ENCODE measurements around the gene DCLK2.

Gene DCLK2

DNA sequence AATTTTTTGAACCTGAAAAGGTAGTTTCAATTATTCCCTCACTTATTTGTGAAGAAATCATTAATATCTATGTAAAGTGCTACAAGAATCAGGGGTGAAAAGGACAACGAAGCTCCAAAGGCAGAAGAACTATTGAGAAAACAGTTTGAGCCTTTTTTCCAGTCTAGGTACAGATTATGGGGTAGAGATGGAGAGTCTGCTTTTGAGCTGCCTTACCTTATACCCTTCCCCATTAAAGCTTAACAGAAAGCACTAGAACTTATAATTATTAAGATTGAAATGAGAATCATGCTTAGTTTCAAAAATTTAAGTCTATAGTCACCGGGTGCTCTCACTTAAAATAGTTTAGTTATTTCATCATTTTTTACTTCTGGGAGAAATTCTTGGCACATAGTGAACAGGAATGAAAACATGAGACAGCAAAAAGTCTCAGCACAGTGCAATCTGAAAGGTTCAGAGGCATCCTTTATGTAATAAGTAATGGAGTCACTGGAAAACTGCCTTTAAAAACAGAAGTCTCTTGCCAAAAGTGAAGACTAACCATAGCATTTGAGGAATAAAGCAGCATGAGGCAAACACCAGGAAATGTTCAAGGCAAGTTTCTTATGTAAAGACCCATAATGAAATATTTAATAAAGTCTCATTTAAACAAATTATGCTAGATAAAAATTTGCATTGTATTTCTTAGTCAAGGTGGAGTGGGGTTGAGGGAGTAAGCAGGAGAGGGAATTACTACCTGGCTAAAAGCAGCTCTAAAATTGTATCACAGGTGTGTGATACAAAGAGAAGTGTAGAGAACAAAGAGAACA lies 5.1 kb upstream of the DCLK2 start:
- Histone ChIP-seq H3K27me3 (ENCODE audit: insufficient read depth, low read depth) (no peaks in the 10 kb centered on the region), H2AFZ (ENCODE audit: low read depth) (no peak overlapping the region), H3K4me3 (IDR thresholded peaks at IDR 0.05; ENCODE audit: insufficient read depth, low read depth, low read length) (no peak overlapping the region), H3K4me1 (ENCODE audit: low read depth, poor library complexity, severe bottlenecking) (peaks cover 13% of the 10 kb centered on the region), H4K20me1 (ENCODE audit: insufficient read depth) (no peaks in the 10 kb centered on the region), H3K36me3 (ENCODE audit: insufficient read depth) (no peaks in the 10 kb centered on the region), H3K79me2 (ENCODE audit: insufficient read depth, low read depth) (no peaks in the 10 kb centered on the region), H3K9ac (no peak overlapping the region), H3K4me2 (no peak overlapping the region), H3K27ac (no peak overlapping the region)
- TF ChIP-seq, protein P1, sequence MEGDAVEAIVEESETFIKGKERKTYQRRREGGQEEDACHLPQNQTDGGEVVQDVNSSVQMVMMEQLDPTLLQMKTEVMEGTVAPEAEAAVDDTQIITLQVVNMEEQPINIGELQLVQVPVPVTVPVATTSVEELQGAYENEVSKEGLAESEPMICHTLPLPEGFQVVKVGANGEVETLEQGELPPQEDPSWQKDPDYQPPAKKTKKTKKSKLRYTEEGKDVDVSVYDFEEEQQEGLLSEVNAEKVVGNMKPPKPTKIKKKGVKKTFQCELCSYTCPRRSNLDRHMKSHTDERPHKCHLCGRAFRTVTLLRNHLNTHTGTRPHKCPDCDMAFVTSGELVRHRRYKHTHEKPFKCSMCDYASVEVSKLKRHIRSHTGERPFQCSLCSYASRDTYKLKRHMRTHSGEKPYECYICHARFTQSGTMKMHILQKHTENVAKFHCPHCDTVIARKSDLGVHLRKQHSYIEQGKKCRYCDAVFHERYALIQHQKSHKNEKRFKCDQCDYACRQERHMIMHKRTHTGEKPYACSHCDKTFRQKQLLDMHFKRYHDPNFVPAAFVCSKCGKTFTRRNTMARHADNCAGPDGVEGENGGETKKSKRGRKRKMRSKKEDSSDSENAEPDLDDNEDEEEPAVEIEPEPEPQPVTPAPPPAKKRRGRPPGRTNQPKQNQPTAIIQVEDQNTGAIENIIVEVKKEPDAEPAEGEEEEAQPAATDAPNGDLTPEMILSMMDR (conservative IDR thresholded peaks at IDR 0.05; ENCODE audit: low read depth, low read length), result no peak

DNA sequence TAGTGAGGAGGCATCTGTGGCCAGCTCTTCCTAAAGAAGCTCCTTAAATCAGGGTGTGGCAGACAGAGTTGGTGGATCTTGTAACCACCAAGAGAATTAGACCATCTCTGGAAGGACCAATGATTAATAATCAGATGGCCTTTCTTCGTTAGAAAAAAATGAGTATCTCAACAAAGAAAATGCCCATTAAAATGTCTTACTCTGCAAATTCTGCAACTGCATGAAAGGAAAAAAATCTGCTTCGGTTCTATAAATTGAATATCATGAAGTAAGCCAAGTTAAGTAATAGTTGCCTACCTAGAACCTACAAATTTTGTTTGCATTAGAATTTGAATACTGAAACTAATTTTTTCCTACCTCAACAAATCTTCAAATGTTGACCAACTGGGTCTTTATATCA lies 4.2 kb upstream of the DCLK2 start:
- Histone ChIP-seq H3K79me2 (ENCODE audit: insufficient read depth, low read depth) (no peaks in the 10 kb centered on the region), H2AFZ (ENCODE audit: low read depth) (no peak overlapping the region), H3K9ac (no peak overlapping the region), H4K20me1 (ENCODE audit: insufficient read depth) (no peaks in the 10 kb centered on the region), H3K36me3 (ENCODE audit: insufficient read depth) (no peaks in the 10 kb centered on the region), H3K4me3 (IDR thresholded peaks at IDR 0.05; ENCODE audit: insufficient read depth, low read depth, low read length) (no peak overlapping the region), H3K4me2 (no peak overlapping the region), H3K27ac (no peak overlapping the region), H3K4me1 (ENCODE audit: low read depth, poor library complexity, severe bottlenecking) (peaks cover 13% of the 10 kb centered on the region), H3K27me3 (ENCODE audit: insufficient read depth, low read depth) (no peaks in the 10 kb centered on the region)
- TF ChIP-seq, protein P1 (conservative IDR thresholded peaks at IDR 0.05; ENCODE audit: low read depth, low read length), result no peak

DNA sequence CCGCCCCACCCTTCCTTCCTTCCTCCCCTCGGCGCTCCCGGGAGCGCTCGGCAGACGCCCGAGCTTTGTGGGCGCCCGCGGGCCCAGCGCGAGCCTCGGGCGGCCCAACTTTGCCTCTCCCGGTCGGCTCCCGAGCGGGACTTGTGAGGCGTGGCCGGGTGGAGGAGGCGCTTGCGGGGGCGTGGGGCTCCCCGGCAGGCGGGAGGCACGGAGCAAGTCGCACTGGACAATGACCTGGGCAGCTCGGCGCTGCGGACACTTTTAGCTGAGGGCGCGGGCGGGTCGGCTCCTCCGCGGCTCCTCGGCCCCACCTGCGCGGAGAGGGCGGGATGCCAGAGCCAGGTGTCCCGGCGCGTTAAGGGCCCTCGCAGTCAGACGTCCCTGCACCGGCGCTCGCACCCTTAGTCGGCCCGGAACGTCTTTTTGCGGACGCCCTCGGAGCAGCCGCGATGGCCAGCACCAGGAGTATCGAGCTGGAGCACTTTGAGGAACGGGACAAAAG lies 385 bp downstream of the DCLK2 start:
- Histone ChIP-seq H2AFZ (ENCODE audit: low read depth) (peak overlapping the region; percentile 89), H3K36me3 (ENCODE audit: insufficient read depth) (no peaks in the 10 kb centered on the region), H3K4me3 (IDR thresholded peaks at IDR 0.05; ENCODE audit: insufficient read depth, low read depth, low read length) (no peak overlapping the region), H3K4me2 (peak overlapping the region; percentile 83), H3K27ac (peak overlapping the region; percentile 34), H3K27me3 (ENCODE audit: insufficient read depth, low read depth) (no peaks in the 10 kb centered on the region), H3K9ac (peak overlapping the region; percentile 54; the same call in 1 of the 2 replicates), H3K4me1 (ENCODE audit: low read depth, poor library complexity, severe bottlenecking) (peaks cover 40% of the 10 kb centered on the region), H4K20me1 (ENCODE audit: insufficient read depth) (no peaks in the 10 kb centered on the region), H3K79me2 (ENCODE audit: insufficient read depth, low read depth) (no peaks in the 10 kb centered on the region)
- TF ChIP-seq, protein P1 (conservative IDR thresholded peaks at IDR 0.05; ENCODE audit: low read depth, low read length), result no peak

DNA sequence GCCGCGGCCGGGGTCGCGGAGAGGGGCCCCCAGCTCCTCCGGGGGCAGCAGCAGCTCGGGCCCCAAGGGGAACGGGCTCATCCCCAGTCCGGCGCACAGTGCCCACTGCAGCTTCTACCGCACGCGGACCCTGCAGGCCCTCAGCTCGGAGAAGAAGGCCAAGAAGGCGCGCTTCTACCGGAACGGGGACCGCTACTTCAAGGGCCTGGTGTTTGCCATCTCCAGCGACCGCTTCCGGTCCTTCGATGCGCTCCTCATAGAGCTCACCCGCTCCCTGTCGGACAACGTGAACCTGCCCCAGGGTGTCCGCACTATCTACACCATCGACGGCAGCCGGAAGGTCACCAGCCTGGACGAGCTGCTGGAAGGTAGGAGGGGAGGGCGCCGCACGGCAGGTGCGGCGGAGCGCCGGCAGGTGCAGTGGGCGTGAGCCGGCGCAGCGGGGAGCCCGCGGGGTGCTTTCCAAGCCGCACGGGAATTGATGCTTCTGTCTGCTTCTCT lies 886 bp downstream of the DCLK2 start:
- Histone ChIP-seq H3K27ac (peak overlapping the region; percentile 34), H3K79me2 (ENCODE audit: insufficient read depth, low read depth) (no peaks in the 10 kb centered on the region), H2AFZ (ENCODE audit: low read depth) (peak overlapping the region; percentile 89), H3K27me3 (ENCODE audit: insufficient read depth, low read depth) (no peaks in the 10 kb centered on the region), H4K20me1 (ENCODE audit: insufficient read depth) (no peaks in the 10 kb centered on the region), H3K4me2 (peak overlapping the region; percentile 83), H3K36me3 (ENCODE audit: insufficient read depth) (no peaks in the 10 kb centered on the region), H3K4me1 (ENCODE audit: low read depth, poor library complexity, severe bottlenecking) (peaks cover 40% of the 10 kb centered on the region), H3K4me3 (IDR thresholded peaks at IDR 0.05; ENCODE audit: insufficient read depth, low read depth, low read length) (no peak overlapping the region), H3K9ac (peak overlapping the region; percentile 54; the same call in 1 of the 2 replicates)
- TF ChIP-seq, protein P1 (conservative IDR thresholded peaks at IDR 0.05; ENCODE audit: low read depth, low read length), result no peak
